A549 treated with dexamethasone at 1 μM for 4 hours (cell line): ENCODE results near the gene HOXB1. TPM values are rescaled to one million over a fixed set of nuclear protein-coding genes. Genes with fewer than 3 reads are reported as not detected.

ENCODE experiments used
- total RNA-seq: library from RNA; stranded (reverse); fragments of 200-300 nt; extraction: Qiagen RNA extraction; gene quantifications from 5 replicates; pipeline ENCODE4 v1.2.3, GENCODE V29; 2022

Gene HOXB1
- total RNA-seq: not detected in 5 replicates

GRCh38 chr17:48530887-48531272, at the start of gene HOXB1:
TSS of gene HOXB1 (minus strand) at chr17:48531011. CDS start at chr17:48530904, 107 bp downstream.

DNA sequence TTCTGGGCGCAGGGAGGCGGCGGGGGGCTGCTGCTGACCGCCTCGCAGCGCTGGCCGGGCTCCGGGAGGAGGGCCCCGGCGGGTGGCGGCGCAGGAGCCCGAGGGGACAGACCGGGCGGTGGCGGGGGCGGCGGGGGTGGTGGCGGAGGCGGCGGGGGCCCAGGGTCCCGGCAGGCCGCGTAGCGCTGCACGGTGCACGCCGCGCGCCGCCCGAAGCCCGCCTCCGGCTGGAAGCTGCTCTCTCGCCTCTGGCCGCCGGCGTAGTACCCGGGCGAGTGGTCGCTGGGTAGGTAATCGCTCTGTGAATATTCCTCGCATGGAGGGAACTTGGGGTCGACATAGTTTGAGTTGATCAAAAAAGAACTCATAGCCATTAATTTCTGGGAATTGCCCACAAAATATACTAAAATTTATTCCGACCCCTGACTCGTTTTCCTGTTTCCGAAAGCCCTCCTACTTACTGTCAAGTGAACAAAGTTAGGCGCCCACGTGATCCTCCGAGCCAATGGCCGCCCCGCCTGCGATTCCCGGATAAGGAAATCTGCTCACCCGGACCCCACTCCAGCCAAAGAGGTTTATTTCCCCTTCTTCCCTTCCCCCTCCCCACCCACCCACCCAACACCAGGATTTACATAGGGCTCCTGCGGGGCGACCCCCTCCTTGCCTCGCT, 47.3 kb upstream of the HOXB1 start, which contains the start of gene HOXB4:
TSS of gene HOXB4 (minus strand) at position 405 of the 670 bp plus-strand sequence. CDS start at position 374, 31 bp downstream.

GRCh38 chr17:48545022-48545375, 14.2 kb upstream of the HOXB1 start, which contains the start of gene HOXB2:
TSS of gene HOXB2 (minus strand) at chr17:48545109. CDS start at chr17:48544911, 198 bp downstream.

Other genes starting within 250 kb of the HOXB1 start
- 0.11 to 0.14 TPM in 2 of 5 replicates, not detected in the others for gene SKAP1, start 100.8 kb downstream of the HOXB1 start, total RNA-seq
- 0.33 to 0.46 TPM (median 0.34 TPM) in 5 replicates for gene HOXB2, start 14.1 kb upstream of the HOXB1 start, total RNA-seq
- gene HOXB4, start 47.3 kb upstream of the HOXB1 start, total RNA-seq: 0.06 to 0.13 TPM (median 0.09 TPM) in 5 replicates
- gene HOXB3, start 59.2 kb upstream of the HOXB1 start, total RNA-seq: 3.9 to 6.9 TPM (median 6.0 TPM) in 5 replicates
- gene HOXB5, start 62.8 kb upstream of the HOXB1 start, total RNA-seq: 0.88 to 2.5 TPM (median 2.0 TPM) in 5 replicates
- gene HOXB6, start 74.0 kb upstream of the HOXB1 start, total RNA-seq: 2.5 to 5.9 TPM (median 4.8 TPM) in 5 replicates
- 28.6 to 35.7 TPM (median 31.4 TPM) in 5 replicates for gene HOXB7, start 80.0 kb upstream of the HOXB1 start, total RNA-seq
- gene HOXB8, start 84.3 kb upstream of the HOXB1 start, total RNA-seq: 5.3 to 6.8 TPM (median 5.9 TPM) in 5 replicates
- 7.0 to 7.5 TPM (median 7.3 TPM) in 5 replicates for gene HOXB9, start 95.3 kb upstream of the HOXB1 start, total RNA-seq
- not detected in 5 replicates for gene PRAC1, start 191.5 kb upstream of the HOXB1 start, total RNA-seq
- not detected in 5 replicates for gene PRAC2, start 192.2 kb upstream of the HOXB1 start, total RNA-seq
- gene HOXB13, start 197.7 kb upstream of the HOXB1 start, total RNA-seq: 1.6 to 2.3 TPM (median 2.0 TPM) in 5 replicates